A172 (cell line): ENCODE data around the gene BGN. TPM values are rescaled to one million over a fixed set of nuclear protein-coding genes. Genes with fewer than 3 reads are reported as not detected.

Source experiments
- DNase-seq: peaks from one replicate; pipeline ENCODE4 v3.0.0-alpha.2; 2015; ENCODE audit warnings: low spot score
- total RNA-seq: library from RNA; depleted of rRNA; stranded (reverse); fragments of >200 nt; shearing (Covaris generic); gene quantifications from 2 replicates; pipeline ENCODE4 v1.2.3, GENCODE V29; 2014

The BGN gene
- total RNA-seq, 1 experiment from 2014 or later: not detected

GRCh38 chrX:153526801-153527200 is 32.0 kb downstream of the BGN start:
- DNase-seq: no peak

- DNase-seq: no peak
Measured at GRCh38 chrX:153527208-153527607, 32.4 kb downstream of the BGN start.

- DNase-seq: no peak
Measured at GRCh38 chrX:153530411-153531129, 35.8 kb downstream of the BGN start.

DNA sequence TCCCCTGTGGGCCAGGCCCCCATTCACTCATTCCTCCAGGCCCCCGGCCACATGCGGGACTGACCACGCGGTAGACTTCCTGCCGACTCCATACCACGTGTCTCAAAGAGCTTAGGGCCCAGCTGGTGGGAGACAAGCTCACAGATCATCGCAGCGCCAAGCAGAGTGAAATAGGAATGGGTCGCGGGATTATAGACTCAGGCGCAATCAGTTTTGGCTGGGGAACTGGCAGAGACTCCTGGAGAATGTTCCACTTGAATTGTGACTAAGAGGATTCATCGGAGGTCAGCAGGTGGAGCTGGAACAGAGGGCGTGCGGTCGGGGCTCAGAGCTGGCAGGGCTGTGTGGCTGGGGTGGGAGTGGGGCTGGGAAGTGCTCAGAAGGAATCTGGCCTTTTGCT is 38.3 kb downstream of the BGN start:
- no peak for DNase-seq

- no peak for DNase-seq
Measured at GRCh38 chrX:153537080-153537479, 42.3 kb downstream of the BGN start.

- DNase-seq: no peak
Measured at GRCh38 chrX:153537526-153538295, 42.9 kb downstream of the BGN start.

DNA sequence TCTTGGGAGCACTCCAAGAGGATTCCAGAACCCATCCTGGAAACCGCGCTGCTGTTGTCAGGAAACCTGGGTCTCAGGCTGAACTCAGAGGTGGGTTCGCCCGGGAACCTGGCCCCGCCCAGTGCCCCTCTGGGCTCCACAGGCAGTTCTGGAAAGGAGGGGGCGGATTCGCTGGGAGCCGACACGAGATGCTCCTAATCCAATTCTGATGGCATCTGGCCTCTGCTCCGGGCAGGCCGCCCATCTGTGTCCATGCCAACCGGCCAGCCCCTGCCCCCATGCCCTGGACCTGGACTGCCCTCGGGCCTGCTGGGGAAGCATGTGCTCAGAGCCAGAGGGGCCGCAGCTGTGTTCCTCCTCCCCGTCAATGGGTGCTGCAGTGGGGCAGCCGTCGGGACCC is 43.6 kb downstream of the BGN start:
- no peak for DNase-seq

DNA sequence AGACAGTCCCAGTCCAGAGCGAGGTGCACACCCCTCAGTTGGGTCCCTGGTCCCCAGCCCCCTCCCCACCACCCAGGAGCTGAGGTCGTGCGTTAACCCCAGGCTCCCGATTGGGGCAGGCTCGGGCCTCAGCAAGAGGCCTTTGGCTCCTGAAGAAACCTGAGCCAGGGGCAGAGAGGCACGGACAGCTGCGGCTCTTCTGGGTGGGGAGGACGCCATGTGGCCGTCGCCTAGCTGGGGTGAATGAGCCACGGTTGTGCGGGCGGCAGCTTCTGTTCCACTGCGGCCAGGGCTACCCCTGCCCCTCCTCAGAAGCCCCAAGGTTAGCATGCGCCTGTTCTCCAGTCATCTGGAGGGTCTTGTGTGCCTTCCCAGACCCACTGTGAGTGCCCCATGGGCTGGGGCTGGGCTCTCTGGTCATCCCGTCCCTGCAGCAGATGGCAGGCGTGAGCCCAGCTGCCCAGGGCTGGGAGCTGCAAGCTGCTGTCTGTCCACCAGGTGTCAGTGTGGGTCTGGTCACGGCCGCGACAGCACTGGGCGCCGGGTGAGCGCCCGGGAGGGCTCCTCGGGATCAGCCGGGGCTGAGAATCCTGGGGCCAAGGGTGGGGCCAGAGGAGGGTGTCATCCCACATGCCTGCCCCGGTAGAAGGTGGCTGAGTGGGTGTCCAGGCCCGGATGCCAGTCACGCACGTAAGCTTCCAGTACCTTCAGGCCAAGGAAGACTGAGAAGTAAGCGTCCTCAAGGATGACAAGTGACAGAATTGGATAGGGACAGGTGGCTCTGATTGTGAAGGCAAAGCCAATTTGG is 44.6 kb downstream of the BGN start:
- peak; percentile 61 for DNase-seq

- no peak for DNase-seq
Measured at GRCh38 chrX:153539979-153540358, 45.2 kb downstream of the BGN start.

GRCh38 chrX:153544727-153545126 is 49.9 kb downstream of the BGN start:
- no peak for DNase-seq

- DNase-seq: no peak
Measured at GRCh38 chrX:153546386-153546785, 51.6 kb downstream of the BGN start.

GRCh38 chrX:153547195-153547594 is 52.4 kb downstream of the BGN start:
- no peak for DNase-seq

GRCh38 chrX:153549231-153549630 is 54.5 kb downstream of the BGN start:
- DNase-seq: no peak

DNA sequence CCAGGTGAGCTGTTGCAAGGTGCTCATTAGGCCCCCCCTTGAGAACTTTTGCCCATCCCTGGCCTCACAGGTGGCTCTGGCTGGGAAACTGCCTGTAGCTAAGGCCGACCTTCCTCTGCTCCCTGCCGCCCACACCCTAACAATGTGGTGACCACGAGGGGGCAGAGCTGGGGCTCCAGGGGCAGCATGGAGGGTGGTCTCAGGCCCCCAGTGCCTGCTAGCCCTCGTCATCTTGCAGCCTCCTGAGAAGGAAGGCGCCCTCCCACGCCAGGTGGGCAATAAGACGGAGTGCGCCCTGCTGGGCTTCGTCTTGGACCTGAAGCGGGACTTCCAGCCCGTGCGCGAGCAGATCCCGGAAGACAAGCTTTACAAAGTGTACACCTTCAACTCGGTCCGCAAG is 55.0 kb downstream of the BGN start:
- DNase-seq: no peak

GRCh38 chrX:153551135-153551534 is 56.4 kb downstream of the BGN start:
- peak; percentile 49 for DNase-seq

DNA sequence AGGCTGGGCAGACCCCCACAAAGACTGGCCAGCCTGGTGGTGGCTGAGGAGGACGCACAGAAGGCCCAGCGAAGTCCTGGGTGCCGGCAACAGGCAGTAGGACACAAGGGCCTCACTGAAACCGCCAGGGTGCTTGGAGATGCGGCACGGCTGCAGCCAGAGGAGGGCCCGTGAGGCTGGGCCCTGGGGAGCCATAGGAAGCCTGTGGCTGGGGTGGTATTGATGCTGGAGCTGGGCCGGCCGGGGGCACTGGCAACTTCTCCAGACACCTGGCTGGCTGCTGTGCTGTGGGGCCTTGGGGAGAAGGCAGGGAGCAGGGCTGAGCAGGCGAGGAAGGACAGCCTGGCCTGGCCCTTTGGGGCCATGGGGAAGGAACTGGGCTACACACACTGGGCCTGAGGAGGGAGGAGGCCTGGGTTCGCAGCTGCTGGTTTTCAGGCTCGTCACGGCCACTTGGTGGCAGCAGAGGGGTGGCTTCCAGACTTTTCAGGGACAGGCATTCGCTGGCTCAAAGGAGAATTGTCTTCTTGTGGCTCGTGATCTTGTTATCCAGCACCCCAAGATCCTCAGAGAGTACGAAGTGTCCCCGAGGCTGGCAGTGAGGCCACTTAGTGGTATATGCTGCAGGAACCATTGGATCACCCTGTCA is 59.9 kb downstream of the BGN start:
- peak; percentile 46 for DNase-seq

DNA sequence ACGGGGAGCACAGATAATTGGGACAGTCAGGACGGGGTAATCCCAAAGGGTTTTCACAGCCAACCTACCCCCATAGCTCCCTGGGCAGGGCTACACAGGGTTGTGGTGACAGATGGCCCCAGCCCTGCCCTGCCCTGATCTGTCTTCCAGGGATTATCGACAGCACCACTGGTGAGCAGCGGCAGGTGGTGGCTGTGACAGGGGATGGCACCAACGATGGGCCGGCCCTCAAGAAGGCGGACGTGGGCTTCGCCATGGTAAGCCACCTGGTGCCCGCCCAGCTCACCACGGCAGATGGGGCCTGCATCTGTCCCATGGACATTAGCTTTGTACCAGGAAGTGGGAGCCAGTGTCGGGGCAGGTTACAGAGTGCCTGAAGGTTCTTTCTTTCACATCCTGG is 62.0 kb downstream of the BGN start:
- DNase-seq: no peak

GRCh38 chrX:153557618-153558355 is 63.0 kb downstream of the BGN start:
- DNase-seq: no peak
